SK-MEL-5 (cell line): Measurements from ENCODE around the gene UCHL5. TPM values are rescaled to one million over a fixed set of nuclear protein-coding genes. Genes with fewer than 3 reads are reported as not detected.
"Not testable (repeated sequence)": the region's sequence is repeated elsewhere in the genome, so short reads cannot be mapped to it uniquely, and the experiment has no call there.

ENCODE experiments used
- DNase-seq: peaks from one replicate; pipeline ENCODE4 v3.0.0-alpha.2; 2016; ENCODE audit warnings: low read depth, low spot score
- in situ Hi-C: cut with HindIII; loops from 2 replicates; pipeline ENCODE4 v1.10.0; 2016; ENCODE audit warnings: low sequenced_read_pairs, high pct_unique_total_duplicates, low pct_unique_long_range_greater_than_20kb
- total RNA-seq: library from RNA; depleted of rRNA; stranded (reverse); fragments of >200 nt; shearing (Covaris generic); gene quantifications from 2 replicates; pipeline ENCODE4 v1.2.3, GENCODE V29; 2014

UCHL5 gene
- total RNA-seq, 1 experiment from 2014 or later = 39.6 TPM

- in situ Hi-C loops = no loop called here
These were observed 75.1 kb downstream of the UCHL5 start for GRCh38 chr1:192984080-192984479.

DNA sequence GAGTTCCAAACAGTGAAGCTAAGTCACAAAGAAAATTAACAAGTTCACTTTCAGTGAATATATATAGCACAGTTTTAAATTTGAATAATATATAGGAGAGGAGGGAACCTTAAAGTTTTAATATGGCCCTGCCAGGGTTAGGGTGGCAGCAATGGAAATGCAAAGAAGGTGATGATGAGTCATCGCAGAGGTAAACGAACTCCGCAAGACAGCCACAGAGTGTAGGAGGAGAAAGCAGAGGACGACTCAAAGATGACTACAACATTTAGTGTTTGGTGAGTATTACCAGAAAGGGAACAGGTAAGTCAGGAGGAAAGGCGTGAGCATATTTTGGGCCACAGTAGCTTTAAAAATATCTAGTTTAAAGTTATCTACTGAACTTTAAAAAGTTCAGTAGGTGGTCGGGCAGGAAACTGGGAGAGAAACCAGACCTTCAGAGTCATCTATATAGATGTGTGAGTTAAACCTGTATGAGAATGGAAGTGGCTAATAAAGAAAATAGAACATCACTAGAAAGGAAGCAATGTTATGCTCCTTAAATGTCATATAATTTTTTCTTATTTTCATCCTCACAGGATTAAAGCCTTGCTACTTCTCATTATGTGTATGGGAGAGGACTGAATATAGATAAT is 75.7 kb downstream of the UCHL5 start:
- in situ Hi-C loops = no loop called here
- DNase-seq = no peak

More at GRCh38 chr1:192984080-192984479, 75.1 kb downstream of the UCHL5 start:
- no peak for DNase-seq

GRCh38 chr1:192980856-192981255 is 78.3 kb downstream of the UCHL5 start:
- in situ Hi-C loops = no loop called here
- DNase-seq = no peak

DNA sequence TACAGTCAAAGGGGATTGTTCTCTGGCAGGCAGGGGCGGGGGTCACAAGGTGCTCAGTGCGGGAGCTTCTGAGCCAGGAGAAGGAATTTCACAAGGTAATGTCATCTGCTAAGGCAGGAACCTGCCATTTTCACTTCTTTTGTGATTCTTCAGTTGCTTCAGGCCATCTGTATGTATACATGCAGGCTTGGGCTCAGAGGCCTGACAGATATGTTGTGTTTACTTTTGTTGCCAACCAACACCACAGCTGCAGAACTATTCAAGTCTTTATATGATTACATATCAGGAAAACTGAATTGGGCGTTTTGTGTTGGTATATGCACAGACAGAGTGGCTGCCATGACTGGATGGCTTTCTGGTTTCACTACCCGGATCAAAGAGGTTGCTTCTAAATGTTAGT is 78.8 kb downstream of the UCHL5 start:
- DNase-seq, in situ Hi-C loops: not testable (repeated sequence)

DNA sequence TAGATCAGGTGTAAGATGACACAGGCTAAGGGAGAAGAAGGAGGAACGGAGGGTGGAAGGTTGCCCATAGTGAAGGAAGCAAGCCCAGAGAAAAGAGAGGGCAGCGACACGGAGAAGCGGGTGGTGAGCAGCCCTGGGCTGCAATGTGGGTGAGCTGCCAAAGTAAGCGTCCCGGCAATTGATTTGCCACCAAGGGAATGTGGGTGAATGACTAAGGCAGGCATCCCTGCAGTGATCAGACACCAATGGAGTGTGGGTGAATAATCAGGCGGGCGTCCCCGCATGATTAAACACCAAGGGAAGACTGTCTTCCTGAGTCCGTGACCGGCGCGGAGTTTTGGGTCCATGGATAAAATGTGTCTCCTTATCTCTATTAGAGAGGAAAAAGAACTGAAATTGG is 79.6 kb downstream of the UCHL5 start:
- in situ Hi-C loops = no loop called here
- no peak for DNase-seq

DNA sequence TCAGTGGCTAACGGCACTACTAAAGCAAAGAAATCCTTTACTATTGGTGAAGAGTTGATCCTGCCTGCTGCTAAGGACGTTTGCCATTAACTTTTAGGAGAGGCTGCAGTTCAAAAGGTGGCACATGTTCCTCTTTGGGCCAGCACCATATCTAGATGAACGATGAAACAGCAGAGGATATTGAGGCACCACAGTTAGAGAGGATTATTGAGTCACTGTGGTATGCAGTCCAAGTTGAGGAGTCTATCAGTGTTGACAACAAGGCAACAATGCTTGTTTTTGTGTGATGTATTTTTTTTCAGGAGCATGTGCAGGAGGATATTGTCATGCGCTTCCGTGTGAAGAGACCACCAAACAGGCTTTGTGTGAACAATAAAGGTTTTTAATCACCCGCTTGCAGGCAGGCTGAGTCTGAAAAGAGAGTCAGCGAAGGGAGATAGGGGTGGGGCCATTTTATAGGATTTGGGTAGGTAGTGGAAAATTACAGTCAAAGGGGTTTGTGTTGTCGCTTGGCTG is 80.9 kb downstream of the UCHL5 start:
- peak; percentile 16 for DNase-seq
- in situ Hi-C loops = no loop called here

DNA sequence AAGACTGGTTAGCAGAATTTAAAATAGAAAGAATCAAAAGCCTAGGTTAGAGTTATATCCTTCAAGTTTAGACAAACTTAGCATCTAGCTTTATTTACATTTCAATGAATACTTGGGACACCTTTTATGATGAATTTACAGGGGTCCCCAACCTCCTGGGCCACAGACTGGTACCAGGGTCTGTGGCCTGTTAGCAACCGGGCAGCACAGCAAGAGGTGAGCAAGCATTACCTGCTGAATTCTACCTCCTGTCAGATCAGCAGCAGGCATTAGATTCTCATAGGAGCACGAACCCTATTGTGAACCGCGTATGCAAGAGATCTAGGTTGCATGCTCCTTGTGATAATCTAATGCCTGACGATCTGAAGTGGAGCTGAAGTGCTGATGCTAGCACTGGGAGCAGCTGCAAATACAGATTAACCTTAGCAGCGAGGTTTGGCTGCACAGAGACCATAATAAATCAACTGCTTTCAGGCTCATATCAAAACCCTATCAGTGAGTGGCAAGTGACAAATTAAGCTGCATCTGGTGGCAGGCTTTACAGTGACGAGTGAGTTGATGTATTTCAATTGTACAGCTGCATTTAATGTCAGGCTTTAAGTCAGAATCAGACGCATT is 82.0 kb downstream of the UCHL5 start:
- DNase-seq = no peak
- in situ Hi-C loops = no loop called here

DNA sequence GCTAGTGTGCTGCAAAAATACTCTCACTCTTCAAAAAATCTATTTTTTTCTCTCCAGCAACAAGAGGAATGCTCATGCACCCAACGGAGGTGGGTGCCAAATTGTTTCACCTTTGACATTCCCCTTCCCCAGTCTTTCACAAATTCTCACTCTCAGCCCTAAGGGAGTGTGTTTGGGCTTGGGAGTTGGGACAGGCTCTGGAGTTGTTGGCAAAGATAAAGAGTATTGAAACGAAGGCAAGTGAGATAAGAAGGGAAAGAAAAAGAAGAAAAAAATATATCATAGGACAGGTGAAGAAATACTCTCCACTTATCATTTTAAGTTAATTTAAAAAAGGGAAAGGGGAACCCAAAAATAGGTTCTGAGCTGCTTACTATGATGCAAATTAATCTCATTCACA is 82.6 kb downstream of the UCHL5 start:
- in situ Hi-C loops = no loop called here
- no peak for DNase-seq

DNA sequence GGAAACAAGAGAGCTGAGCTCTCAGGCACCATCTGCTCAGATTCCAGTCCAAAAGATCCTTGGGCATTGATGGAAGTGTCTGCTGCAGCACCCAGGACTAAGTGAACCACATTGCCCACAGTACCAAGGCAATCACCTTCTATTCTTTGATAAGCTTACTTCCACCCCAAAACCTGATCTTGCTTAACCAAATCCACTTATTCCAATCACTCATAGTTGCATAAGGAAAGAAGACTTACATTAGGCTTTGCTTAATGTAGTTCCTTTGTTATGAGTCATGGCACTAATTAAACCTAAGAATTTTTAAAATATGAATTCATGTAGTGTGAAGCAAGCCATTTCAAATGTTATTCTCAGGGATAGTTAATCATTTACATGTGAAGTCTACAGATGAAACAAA is 84.5 kb downstream of the UCHL5 start:
- no peak for DNase-seq
- in situ Hi-C loops = no loop called here

DNA sequence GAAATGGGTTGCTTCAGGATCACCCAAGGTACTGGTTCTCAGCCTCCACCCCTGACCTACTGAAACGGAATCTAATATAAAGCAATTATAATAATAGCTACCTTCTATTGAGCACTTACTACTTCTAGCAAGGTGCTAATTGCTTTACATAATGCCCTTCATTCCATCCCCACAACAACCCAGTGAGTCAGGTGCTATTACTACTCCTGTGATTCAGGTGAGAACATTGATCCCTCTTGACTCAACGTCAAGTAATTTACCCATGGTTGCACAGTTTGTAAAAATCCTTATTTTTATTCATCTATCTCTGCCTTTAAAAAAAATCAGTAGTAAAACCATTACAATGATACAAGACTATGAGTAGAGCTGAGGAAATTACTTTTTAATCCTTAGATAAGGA is 85.2 kb downstream of the UCHL5 start:
- DNase-seq = no peak
- in situ Hi-C loops = no loop called here

GRCh38 chr1:192973202-192973601 is 86.0 kb downstream of the UCHL5 start:
- DNase-seq = no peak

GRCh38 chr1:192969091-192969490 is 90.1 kb downstream of the UCHL5 start:
- in situ Hi-C loops = no loop called here
- no peak for DNase-seq

More at GRCh38 chr1:192973202-192973601, 86.0 kb downstream of the UCHL5 start:
- in situ Hi-C loops = no loop called here

- DNase-seq = no peak
- in situ Hi-C loops = no loop called here
These were observed 90.8 kb downstream of the UCHL5 start for GRCh38 chr1:192968323-192968722.

- in situ Hi-C loops = no loop called here
- no peak for DNase-seq
These were observed 91.3 kb downstream of the UCHL5 start for GRCh38 chr1:192967901-192968300.

- in situ Hi-C loops = no loop called here
- DNase-seq = no peak
These were observed 91.8 kb downstream of the UCHL5 start for GRCh38 chr1:192967211-192967877.

GRCh38 chr1:192966073-192966472 is 93.1 kb downstream of the UCHL5 start:
- in situ Hi-C loops = no loop called here
- no peak for DNase-seq

GRCh38 chr1:192962901-192963300 is 96.3 kb downstream of the UCHL5 start:
- in situ Hi-C loops = no loop called here
- no peak for DNase-seq
